K562 (cell line): ENCODE data around the gene FAM24B. TPM values are rescaled to one million over a fixed set of nuclear protein-coding genes. Genes with fewer than 3 reads are reported as not detected.

ENCODE experiments used
- ATAC-seq: fragments of 200-7000 bp; cut with Tn5 transposase; 3 replicates; pipeline ENCODE4 v1.9.1; 2020; ENCODE audit warnings: moderate library complexity
- BruUV-seq: library from RNA; stranded (reverse); fragments of 400-500 nt; replicated peaks from 2 replicates; lab custom pipeline; 2021; lab: Mats Ljungman, UMichigan
- CTCF ChIA-PET: fragments of 300-600 bp; formaldehyde crosslinking; extraction: SDS; loops from one replicate; lab custom pipeline; 2021; ENCODE audit warnings: low intra/inter-chr PET ratio; lab: Yijun Ruan, JAX
- POLR2A ChIA-PET: fragments of 300-600, 350-650 bp; sonication (Branson Sonifier 250); formaldehyde crosslinking; extraction: SDS; loops from one replicate; lab custom pipeline; 2021; ENCODE audit warnings: antibody characterized with exemption, inconsistent platforms; lab: Yijun Ruan, JAX
- DNase-seq, 4 experiments: peaks; one replicate each; pipeline versions ENCODE4 v3.0.0 to v3.0.0-alpha.2; 2011 to 2018; ENCODE audit warnings: low spot score in 3 of 4, mixed read lengths in 3 of 4; ENCODE audit errors: extremely low read depth in 1 of 4
- FAIRE-seq: peaks from 2 replicates; lab custom pipeline; 2011; peaks lifted over from hg19 to GRCh38; lab: Jason Lieb, UNC
- H2AFZ ChIP-seq: 2 replicates; pipeline ENCODE4 v1.6.0; 2011; ENCODE audit warnings: low read depth, low read length, control low read depth, inconsistent platforms
- H3K27ac ChIP-seq: fragments of 200-600 bp; 3 replicates; pipeline ENCODE4 v1.8.0; 2011; ENCODE audit warnings: low read depth, mild to moderate bottlenecking, control low read depth, inconsistent platforms, low read length, moderate library complexity, mixed read lengths; ENCODE audit errors: extremely low read depth
- H3K27me3 ChIP-seq, 2 experiments: fragments of 300-600 bp in 1 of 2; 2 replicates in 1 of 2; 3 replicates in 1 of 2; pipeline versions ENCODE4 v1.6.0 to v1.8.0; 2011; ENCODE audit warnings: inconsistent platforms in 2 of 2, low read length in 2 of 2, mild to moderate bottlenecking in 1 of 2, mixed read lengths in 1 of 2, moderate library complexity in 1 of 2; ENCODE audit not compliant: control insufficient read depth in 2 of 2, insufficient read depth in 2 of 2
- H3K36me3 ChIP-seq: fragments of 300-600 bp; 3 replicates; pipeline ENCODE4 v1.8.0; 2011; ENCODE audit warnings: mild to moderate bottlenecking, low read length, inconsistent platforms; ENCODE audit not compliant: control insufficient read depth, insufficient read depth
- H3K4me1 ChIP-seq, 2 experiments: fragments of 200-600 bp in 1 of 2; replicated peaks in 1 of 2; 2 replicates in 1 of 2; 3 replicates in 1 of 2; pipeline versions ENCODE4 v1.5.1 to v1.8.0; 2011; ENCODE audit warnings: inconsistent platforms in 2 of 2, low read length in 2 of 2, mild to moderate bottlenecking in 1 of 2, mixed read lengths in 1 of 2, moderate library complexity in 1 of 2; ENCODE audit not compliant: control insufficient read depth in 2 of 2, insufficient read depth in 2 of 2
- H3K4me2 ChIP-seq: 2 replicates; pipeline ENCODE4 v1.6.1; 2011; ENCODE audit warnings: low read length, control low read depth, inconsistent platforms, mixed read lengths; ENCODE audit not compliant: insufficient read depth
- H3K4me3 ChIP-seq: fragments of 200-600 bp; sonication (generic), shearing (Covaris generic); 2 replicates; pipeline ENCODE4 v1.5.1; 2016; ENCODE audit warnings: control low read depth, inconsistent platforms
- H3K79me2 ChIP-seq: fragments of 200-600 bp; 3 replicates; pipeline ENCODE4 v1.8.0; 2011; ENCODE audit warnings: low read length, inconsistent platforms; ENCODE audit not compliant: control insufficient read depth, insufficient read depth
- H3K9ac ChIP-seq, 2 experiments: 2 replicates each; pipeline versions ENCODE4 v1.6.0 to v1.6.1; 2011; ENCODE audit warnings: low read depth in 2 of 2, low read length in 2 of 2, control low read depth in 1 of 2, inconsistent platforms in 1 of 2, mild to moderate bottlenecking in 1 of 2, mixed read lengths in 1 of 2; ENCODE audit not compliant: insufficient read depth in 1 of 2
- H3K9me1 ChIP-seq: one replicate; pipeline ENCODE4 v1.6.0; 2011; ENCODE audit warnings: inconsistent platforms, mild to moderate bottlenecking, low read length, moderate library complexity; ENCODE audit not compliant: control insufficient read depth, insufficient read depth
- H3K9me3 ChIP-seq: replicated peaks from 2 replicates; pipeline ENCODE4 v1.5.1; 2011; ENCODE audit warnings: low read depth, low read length, inconsistent platforms; ENCODE audit not compliant: control insufficient read depth, insufficient read depth
- H4K20me1 ChIP-seq: replicated peaks from 2 replicates; pipeline ENCODE4 v1.6.1; 2011; ENCODE audit warnings: low read length, inconsistent platforms, mixed read lengths; ENCODE audit not compliant: control insufficient read depth, insufficient read depth
- E4F1 ChIP-seq: fragments of 250-450 bp; sonication (Bioruptor Pico); IDR thresholded peaks from 2 replicates; pipeline ENCODE4 v1.5.0; 2021; ENCODE audit warnings: mild to moderate bottlenecking, borderline replicate concordance
- HINFP ChIP-seq: fragments of 450-650 bp; conservative IDR thresholded peaks from 2 replicates; pipeline ENCODE4 v1.6.1; 2016; ENCODE audit warnings: missing genetic modification characterization, low read depth, mild to moderate bottlenecking, control low read depth, missing compliant biosample characterization
- RFX1 ChIP-seq: fragments of 450-650 bp; IDR thresholded peaks from 2 replicates; pipeline ENCODE4 v1.6.1; 2016; ENCODE audit warnings: mild to moderate bottlenecking, moderate library complexity
- WGBS: fragments of 100-300 bp; shearing (Covaris generic); methylation state at CpG from one replicate; pipeline ENCODE4 v1.1.6; 2016; ENCODE audit warnings: low coverage, mixed read lengths; ENCODE audit not compliant: insufficient coverage; ENCODE audit errors: missing lambda C conversion rate; 5-methylcytosine and 5-hydroxymethylcytosine counted together
- in situ Hi-C: fragments of 300-500 bp; cut with MboI; formaldehyde crosslinking; loops from 4 replicates; pipeline ENCODE4 v1.15.0; 2018; ENCODE audit warnings: inconsistent platforms, mixed read lengths
- intact Hi-C: fragments of 100-400 bp; cut with micrococcal nuclease; formaldehyde crosslinking; loops from 2 replicates; pipeline ENCODE4 v1.14.2; 2022
- polyA plus RNA-seq, 8 experiments: library from polyadenylated mRNA; depleted of rRNA in 4 of 8; stranded (reverse) in 5 of 8; unstranded in 3 of 8; fragments of >200 nt; fragmentation: Nextera tagmentation in 2 of 8; fragmentation: Illumina TruSeq in 1 of 8; extraction: Ambion mirVana in 2 of 8; extraction: Trizol in 1 of 8; gene quantifications; 2 replicates each; pipeline versions ENCODE4 v1.2.1 to v1.2.3, GENCODE V29; 2011 to 2014; ENCODE audit warnings: inconsistent platforms in 1 of 8, missing spikeins in 1 of 8
- total RNA-seq, 7 experiments: library from RNA; depleted of rRNA in 6 of 7; stranded (reverse); fragments of >200 nt in 6 of 7; fragmentation: Illumina TruSeq in 2 of 7; extraction: Trizol in 2 of 7; gene quantifications; 2 replicates each; pipeline versions ENCODE4 v1.2.1 to v1.2.3, GENCODE V29; 2011 to 2021; ENCODE audit warnings: low replicate concordance in 1 of 7
- TF ChIP-seq, protein P1 (sequence below): fragments of 450-650 bp; IDR thresholded peaks from 2 replicates; pipeline ENCODE4 v1.6.1; 2016; ENCODE audit warnings: low read depth, mild to moderate bottlenecking, moderate library complexity

FAM24B gene
- total and polyA plus RNA-seq, 9 of the 15 experiments (the other 6 are each of a cell fraction or from before 2014, with no cell fraction given), result 6.0 to 19.6 (median 9.2) TPM

- Histone ChIP-seq H3K27ac (no peak overlapping the region), H3K9me1 (no peaks in the 10 kb centered on the region), H3K79me2 (no peaks in the 10 kb centered on the region), H3K9me3 (no peaks in the 10 kb centered on the region), H2AFZ (no peak overlapping the region), H3K36me3 (no peaks in the 10 kb centered on the region), H3K4me3 (no peak overlapping the region), H3K27me3 (peaks cover 0 to 10% of the 10 kb centered on the region in 2 experiments; a peak in 2 of 5 replicates), H3K4me1 (peaks cover 0 to 5% of the 10 kb centered on the region in 2 experiments; a peak in 1 of 5 replicates), H3K9ac (no peak overlapping the region), H3K4me2 (no peak overlapping the region), H4K20me1 (no peaks in the 10 kb centered on the region)
- no TSS peak for BruUV-seq
- POLR2A ChIA-PET, result no interaction called here
- ATAC-seq, result no peak
- TF ChIP-seq RFX1 (no peak), E4F1 (no peak), HINFP (tag) (no peak)
- TF ChIP-seq, protein P1, sequence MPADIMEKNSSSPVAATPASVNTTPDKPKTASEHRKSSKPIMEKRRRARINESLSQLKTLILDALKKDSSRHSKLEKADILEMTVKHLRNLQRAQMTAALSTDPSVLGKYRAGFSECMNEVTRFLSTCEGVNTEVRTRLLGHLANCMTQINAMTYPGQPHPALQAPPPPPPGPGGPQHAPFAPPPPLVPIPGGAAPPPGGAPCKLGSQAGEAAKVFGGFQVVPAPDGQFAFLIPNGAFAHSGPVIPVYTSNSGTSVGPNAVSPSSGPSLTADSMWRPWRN, result no peak
- 0% methylated on average over 2 of the region's 2 CpGs for WGBS
- no peak for DNase-seq
- in situ Hi-C loops, result no loop called here
- no peak for FAIRE-seq
- CTCF ChIA-PET, result no interaction called here
- intact Hi-C loops, result no loop called here
Observed at GRCh38 chr10:122814493-122814892, 64.9 kb downstream of the FAM24B start.
